HG03520 (cell line): ENCODE results near the gene PTPRN2.

Experiments
- ATAC-seq: cut with Tn5 transposase; IDR thresholded peaks from one replicate; pipeline ENCODE4 v1.9.1; 2021; ENCODE audit warnings: mild to moderate bottlenecking, moderate library complexity; ENCODE audit not compliant: unreplicated experiment

The PTPRN2 gene

DNA sequence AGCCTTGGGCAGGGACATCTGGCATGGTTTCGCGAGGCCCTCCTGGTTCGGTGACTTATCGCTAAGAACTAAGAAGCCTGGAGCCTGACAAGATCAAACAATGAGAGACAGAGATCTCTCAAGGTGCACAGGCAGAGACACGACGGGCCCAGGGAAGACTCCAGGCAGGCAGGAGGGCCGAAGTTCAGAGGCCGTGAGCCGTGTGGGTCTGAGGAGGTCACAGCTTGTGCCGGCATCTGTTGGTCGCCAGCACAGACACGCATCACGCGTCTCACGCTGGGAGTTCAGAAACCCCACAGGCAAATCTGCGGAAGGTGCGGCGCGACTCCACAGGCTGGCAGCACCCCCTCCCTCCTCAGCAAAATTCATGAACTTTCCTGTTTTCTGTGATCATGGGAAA, 936.8 kb downstream of the PTPRN2 start:
- ATAC-seq, result no peak

DNA sequence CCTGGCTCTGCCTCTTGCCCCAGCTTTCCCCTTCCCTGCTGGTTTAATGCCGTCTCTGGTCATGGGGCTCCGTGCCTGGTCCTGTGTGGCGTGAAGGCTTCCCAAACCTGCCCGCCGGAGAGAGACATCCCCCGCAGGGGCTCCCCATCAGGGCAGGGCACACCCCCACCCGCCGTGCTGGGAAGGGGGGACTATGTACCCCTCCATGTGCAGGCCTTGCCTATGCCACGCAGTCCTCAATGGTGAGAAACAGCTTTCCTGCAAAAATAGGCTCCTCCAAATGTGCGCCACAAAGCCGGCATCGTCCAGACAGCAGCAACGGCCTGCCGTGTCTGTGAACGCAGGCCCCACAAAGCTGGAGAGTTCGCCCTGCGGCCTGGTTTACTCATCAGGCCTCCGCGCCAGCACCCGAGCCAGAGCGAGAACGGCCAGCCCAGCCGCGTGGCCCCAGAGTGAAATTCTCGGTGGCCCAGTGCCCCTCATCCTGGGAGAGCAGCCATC, 937.4 kb downstream of the PTPRN2 start:
- ATAC-seq, result no peak

DNA sequence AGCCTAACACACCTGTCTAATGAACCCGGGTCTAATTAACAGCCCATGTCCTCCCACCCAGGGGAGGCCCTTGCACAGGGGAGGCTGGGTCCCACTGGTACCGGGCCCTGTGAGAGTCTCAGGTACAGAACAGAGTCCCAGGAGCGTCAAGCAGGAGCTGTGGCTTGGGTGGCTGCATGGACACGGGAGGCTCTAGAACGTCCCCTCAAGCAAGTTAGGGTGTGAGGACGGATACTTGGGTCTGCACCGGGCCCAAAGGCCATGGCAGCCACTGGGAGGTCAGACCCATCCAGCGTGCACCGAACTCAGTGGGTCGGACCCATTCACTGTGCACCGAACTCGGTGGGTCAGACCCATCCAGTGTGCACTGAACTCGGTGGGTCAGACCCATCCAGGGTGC, 941.1 kb downstream of the PTPRN2 start:
- no peak for ATAC-seq

DNA sequence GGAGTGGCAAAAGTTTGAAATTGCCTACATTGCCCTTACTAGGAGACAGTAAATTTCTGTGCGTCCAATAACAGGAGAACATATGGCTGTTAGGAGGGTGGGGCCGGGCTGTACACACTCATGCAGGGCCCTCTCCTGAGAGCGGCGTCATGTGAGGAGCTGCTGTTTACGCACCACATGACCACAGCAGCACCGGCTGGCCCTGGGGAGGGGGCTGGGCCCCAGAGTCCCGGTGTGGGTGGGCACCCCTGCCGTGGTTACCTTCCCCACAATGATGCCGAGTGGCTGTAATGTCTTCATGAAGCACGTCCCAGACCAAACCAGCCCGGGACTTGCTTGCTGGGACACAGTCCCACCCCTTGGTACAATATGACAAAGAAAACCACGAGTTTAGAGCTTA, 942.1 kb downstream of the PTPRN2 start:
- ATAC-seq, result no peak

DNA sequence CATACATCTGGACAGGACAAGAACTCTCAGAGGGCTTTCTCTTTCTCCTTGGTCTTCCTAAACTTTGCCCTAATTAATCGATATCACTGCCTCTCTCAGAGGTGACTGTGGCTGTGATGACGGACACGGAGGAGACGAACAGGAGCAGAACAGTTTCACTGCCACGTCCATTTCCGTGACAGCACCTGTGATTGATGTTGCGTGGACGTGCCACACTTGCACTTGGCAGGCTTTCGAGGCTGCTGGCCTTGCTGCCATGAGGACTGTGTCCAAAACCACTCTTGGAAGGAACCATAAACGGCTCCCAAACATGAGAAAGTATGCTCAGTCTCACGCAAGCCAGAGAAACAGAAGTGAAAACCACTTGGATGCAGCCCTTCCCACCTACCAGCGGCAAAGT, 942.7 kb downstream of the PTPRN2 start:
- ATAC-seq, result no peak

DNA sequence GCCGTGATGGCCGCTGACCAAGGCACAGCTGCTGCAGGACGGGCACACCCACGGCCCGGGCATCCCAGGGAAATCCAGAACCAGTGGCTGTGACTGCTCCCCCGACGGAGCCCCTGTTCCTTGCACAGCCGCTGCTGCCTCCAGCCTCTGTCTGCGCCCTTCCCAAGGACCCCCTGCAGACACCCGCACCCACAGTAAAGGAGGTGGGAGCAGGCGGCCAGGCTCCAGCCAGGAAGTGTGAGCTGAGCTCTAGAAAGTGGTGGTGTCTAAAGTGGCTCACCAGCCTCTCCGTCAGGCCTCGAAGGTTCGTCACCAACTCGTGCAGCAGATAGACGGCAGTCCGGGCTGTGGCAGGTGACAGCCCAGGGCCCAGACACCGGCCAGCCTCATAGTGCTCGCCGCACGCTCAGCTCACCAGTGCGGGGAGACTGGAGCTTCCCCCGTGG, 944.1 kb downstream of the PTPRN2 start:
- no peak for ATAC-seq

DNA sequence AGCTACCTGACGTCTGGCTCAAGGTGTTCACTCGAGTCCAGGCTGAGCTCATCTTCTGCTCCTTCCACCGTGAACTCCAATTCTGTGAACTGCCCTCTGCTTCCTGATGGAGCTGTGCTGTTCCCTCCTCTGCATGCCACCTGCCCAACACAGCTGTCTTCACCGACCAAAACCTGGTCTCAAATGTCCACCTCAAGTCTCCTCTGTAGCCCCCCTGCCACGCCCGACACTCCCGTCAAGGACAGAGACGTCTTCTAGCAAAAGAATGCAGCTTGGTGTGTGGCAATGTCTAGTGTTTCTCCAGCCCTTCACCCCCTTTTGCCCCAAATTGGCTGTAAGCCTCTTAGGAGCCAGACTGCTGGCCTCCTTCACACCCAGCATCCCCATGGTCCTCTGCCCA, 945.8 kb downstream of the PTPRN2 start:
- no peak for ATAC-seq

DNA sequence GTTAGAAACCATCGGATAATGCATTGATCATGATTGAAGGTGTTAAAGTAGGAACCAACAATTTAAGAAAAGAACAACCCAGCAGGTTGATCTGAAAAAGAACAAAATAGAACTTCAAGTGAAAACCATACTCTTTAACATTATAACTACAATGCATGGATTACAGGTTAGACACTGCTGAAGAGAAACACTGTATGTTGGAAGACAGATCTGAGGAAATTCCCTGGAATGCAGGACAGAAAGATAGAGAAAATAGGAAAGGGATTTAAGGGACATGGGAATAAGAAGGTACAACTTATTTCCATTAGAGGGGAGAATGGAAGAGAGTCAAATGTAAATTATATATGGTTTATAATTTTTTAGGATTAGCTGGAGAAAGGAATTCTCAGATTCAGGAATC, 947.5 kb downstream of the PTPRN2 start:
- no peak for ATAC-seq

DNA sequence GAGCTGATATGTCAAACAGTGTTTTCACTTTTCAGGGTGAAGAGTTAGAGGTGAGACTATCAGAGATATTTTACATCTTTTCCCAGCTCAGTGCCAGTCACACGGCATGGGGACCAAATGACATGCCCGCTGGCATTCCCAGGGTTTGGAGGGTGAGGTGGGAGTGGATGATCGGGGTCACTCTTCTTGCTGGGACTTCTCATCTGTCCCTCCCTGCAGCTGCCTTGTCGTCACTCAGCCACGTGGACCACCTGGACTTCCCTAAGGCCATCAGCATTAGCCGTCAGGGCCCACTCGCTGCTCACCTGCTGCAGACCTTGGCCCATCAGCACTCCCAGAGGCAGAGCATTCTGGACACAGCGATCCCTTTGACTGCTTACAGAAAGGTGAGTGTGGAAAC, 949.1 kb downstream of the PTPRN2 start:
- no peak for ATAC-seq

DNA sequence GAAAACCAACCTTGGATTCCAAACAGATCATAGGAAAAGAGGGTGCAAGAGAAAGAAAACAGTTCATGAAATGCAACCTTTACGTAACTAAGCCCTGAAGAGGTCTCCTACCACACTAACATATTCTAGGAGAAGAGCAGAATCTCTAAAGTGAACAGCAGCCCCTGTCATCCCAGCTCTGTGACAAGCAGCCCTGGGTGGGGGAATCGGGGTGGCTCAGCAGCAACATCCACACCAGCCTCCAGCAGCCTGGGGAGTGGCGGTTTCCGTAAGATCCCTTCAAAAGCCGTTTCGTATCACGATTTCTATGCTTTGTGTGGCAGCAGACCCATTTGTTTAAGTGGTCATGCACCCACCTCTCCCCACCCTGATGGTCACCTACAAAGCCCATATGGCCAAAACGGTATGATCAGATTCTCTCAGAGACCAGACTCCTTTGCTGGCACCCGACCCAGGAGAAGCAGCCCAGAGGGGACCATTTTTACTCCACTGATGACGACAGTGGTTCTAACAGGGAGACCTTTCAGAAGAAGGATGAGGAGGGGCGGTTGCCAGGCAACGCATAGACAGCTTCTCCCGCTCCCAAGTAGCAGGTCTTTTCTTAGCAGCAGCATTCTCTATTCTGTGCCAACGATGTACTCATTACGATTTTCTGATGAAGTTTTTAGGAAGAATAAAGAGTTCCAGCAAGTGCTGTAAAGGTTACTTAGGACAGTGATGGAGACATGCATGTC, 950.2 kb downstream of the PTPRN2 start:
- ATAC-seq, result no peak

DNA sequence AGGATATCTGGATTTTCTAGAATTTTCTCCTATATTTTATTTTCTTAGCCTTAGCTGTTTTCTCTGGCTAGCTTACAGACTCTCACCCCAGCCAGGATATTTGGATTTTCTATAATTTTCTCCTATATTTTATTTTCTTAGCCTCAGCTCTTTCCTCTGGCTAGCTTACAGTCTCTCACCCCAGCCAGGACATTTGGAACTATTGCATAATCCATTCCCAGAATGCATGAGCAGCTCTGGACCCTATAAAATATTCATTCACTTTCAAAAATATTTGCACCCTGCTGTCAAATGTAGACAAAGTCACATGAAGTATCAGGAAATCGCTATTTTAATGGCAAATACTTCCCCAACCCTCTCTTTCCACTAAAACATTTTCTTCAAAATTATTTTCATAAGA, 952.0 kb downstream of the PTPRN2 start:
- no peak for ATAC-seq

DNA sequence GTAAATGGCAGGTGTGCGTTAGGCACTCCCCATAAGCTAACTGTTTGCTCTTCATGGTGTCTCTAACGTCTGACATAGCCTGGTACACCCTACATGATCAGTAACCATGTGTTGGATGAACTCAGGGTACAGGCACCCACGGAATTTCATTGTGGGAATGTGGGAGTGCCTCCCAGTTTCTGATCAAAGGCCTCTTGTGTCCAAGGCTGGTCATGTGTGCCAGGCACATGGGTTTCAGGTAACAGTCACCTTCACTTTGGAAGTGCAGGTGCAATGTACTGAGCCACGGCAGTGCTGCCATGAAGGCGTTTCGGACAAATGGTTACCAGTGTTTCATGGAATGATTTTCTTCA, 952.5 kb downstream of the PTPRN2 start:
- no peak for ATAC-seq

DNA sequence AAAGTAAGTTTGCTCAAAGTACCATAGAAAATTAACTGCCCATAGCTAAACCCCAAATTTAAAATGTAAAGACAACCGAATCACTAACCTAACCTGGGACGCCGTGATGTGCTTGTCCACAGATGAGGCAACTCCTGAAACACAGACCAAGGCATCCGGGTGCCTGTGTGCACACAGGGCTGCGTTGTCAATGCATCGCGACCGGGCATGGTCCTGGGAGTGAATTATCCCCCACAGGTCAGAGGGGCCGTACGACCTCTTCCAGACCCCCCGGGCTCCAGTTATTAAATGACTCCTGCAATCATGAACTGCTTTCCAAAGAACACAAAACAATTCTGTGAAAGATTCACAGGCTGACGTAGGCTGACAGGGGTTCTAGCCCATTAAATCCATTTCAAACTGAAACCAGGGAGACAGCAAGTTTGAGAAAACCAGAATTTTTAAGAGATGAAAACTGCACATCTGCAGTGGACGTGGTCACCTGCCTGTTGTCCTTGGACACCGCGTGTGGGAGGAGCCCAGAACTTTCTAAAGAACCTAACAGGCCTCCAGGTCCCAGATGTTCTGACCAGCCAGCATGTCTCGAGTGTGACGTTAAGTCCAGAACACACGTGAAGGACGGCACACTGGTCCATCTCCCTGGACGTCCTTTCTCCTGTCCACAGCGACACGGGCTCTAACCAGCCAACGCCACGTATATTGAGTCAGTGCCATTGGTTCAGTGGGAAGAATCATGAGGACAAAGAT, 953.0 kb downstream of the PTPRN2 start:
- no peak for ATAC-seq

DNA sequence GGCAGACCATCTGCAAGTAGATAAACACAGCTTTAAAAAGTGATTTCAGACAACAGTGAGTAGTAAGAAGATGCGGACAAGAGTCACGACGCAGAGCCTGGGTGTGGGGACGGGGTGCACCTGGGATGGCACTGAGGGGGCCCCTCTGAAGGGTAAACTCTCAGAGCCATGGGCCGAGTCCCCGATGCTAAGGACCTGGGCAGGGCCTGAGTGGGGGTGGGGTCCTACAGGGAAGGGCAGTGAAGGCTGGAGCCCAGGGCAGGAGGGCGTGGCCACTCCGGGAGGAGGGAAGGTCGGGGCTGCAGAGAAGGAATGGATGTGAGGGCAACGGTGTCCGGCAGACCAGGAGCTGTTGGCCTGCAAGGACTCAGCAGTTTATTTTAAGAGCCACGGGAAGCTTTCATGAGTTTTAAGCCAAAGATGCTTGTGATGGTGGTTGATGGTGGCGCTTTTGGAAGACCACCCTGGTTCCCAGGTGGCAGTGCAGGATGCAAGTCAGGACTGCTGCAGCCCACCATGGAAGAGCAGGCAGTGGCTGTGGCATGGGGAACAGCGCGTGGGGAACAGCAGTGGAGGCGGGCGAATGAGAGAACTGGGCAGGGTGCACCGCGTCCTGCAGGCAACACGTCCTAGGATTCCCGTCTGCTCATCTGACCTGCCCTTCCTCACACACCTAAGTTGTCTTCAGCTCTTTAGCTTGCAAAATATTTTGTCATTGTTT, 954.0 kb downstream of the PTPRN2 start:
- no peak for ATAC-seq

DNA sequence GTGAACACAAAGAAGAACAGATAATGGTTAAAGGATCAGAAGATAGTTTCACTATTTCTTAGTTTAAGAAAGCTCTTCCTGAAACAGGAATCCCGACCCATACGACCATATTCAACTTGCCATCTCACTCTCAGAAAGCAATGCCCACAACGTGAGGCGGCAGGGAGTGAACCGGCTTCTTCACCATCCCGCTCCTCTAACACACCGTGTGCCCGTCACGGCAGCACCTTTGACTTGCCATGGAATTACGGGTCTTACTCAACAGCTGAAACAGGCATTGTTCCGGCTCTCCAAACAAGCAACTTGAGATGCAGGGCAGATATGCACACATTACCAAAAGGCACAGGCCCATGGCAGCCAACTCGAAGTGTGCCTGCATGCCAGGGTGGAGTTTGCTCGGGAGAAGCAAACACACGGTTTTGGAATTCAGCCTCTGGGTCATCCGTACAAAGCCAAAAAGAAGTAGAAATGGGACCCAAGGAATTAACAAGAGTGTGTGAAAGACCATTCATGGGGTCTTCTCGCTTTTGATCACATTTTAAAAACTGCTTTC, 957.2 kb downstream of the PTPRN2 start:
- no peak for ATAC-seq

DNA sequence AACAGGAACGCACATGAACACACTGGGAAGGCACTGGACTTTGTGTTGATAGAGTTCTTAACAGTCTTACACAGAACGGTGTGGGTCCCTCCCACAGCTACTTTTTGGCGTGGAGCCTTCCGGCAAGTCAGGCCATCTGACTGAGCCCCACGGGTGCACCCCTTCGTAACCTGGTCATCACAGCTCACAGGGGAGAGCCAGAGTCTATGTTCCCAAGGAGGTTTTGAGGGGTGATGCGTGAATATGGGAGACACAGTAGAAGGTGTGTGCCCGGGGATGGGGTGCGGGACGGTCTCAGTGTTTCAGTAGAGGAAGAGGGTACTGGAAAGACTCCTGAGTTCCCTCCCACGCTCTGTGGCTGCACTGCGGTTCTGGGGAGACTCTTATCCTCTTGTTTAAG, 959.2 kb downstream of the PTPRN2 start:
- no peak for ATAC-seq

DNA sequence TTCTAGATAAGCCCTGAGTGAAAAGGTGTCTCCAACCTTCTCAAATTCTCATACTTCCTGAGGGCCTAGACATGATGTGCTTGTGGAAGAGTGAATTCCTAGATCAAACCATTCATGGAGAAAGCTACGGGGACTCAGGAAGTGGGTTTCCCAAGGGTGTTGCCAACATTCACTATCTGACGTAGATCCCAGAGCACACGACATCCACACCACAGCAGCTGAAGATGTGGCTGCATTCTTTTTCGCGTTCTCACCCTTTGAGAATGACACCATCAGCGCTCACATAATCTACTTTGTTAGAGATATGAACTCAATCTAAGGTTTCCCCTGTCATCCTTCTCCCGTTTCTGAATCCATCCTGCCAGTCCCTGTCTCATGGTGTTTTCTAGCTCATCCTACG, 960.0 kb downstream of the PTPRN2 start:
- no peak for ATAC-seq

DNA sequence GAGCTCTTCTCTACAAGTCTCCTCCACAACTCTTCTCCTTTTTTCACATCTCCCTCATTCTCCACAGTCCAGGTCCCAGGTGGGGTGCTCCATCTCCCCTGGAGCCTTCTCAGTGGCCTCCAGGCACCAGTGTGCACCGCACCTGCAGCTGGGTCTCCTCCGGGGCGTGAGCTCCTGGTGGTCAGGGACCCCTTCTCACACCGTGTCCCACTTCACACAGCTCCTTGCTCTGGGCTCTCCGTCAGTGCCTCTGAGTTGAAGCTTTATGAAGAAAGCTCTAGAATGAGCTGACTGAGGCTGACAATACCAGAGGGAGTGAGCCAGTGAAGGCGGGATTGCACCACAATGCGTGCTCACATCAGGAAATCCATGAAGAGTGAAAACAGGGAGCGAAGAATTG, 960.6 kb downstream of the PTPRN2 start:
- ATAC-seq, result no peak

DNA sequence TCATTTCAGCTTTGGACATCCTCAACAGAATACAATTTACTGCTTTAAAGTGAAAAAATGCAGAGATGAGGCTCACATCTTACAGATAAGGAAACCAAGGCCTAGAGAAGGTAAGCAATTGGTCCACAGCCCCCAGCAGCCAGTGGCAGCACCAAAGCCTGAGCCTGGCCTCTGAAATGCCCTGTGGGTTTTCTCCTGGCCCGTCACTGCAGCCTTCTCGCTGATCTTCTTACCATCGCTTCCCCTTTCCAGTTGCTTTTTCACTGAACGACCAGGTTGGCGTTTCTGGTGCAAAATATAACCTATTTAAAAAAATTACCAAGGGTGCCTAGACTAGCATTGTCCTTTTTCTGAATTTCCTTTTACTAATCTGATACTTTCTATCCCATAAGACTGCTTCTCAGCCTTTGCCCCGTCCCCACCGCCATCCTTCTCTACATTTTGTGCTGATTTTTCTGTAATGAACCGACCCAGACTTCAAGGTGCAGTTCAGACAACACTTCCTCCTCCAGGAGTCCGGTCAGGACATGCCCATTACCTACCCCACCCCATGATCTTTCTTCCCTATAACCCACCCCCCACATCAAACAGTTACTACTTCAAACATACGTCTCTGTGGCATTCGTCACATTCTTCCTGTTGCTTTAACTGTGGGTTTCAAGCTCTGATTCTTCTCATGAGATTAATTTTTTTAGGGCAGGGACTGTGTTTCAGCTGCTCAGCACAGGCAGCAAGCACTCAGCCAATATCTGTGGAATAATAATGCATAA, 961.5 kb downstream of the PTPRN2 start:
- ATAC-seq, result no peak

DNA sequence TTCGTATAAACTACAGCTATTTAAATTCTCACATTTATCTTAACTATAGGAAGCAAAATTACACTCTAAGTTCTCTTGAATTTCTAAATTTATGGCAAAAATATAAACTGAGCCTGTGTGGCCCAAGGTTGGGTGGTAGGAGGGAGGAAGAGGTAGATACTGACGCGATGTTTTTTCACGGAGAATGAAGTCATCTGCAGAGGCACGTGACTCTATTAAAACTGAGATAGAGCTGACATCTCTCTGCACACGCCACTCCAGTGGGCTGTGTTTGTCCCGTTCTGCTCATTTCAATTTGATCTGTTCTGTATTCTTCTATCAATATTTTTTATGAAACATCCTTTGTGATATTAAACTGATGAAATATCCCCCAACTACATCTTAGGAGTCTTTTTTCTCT, 964.1 kb downstream of the PTPRN2 start:
- ATAC-seq, result no peak
